ENCODE data around the gene AP3S2. TPM values are rescaled to one million over a fixed set of nuclear protein-coding genes. Genes with fewer than 3 reads are reported as not detected.

The AP3S2 gene
- total and polyA plus RNA-seq, 2 donors from 2014 or later, result 17.5 to 42.9 TPM

DNA sequence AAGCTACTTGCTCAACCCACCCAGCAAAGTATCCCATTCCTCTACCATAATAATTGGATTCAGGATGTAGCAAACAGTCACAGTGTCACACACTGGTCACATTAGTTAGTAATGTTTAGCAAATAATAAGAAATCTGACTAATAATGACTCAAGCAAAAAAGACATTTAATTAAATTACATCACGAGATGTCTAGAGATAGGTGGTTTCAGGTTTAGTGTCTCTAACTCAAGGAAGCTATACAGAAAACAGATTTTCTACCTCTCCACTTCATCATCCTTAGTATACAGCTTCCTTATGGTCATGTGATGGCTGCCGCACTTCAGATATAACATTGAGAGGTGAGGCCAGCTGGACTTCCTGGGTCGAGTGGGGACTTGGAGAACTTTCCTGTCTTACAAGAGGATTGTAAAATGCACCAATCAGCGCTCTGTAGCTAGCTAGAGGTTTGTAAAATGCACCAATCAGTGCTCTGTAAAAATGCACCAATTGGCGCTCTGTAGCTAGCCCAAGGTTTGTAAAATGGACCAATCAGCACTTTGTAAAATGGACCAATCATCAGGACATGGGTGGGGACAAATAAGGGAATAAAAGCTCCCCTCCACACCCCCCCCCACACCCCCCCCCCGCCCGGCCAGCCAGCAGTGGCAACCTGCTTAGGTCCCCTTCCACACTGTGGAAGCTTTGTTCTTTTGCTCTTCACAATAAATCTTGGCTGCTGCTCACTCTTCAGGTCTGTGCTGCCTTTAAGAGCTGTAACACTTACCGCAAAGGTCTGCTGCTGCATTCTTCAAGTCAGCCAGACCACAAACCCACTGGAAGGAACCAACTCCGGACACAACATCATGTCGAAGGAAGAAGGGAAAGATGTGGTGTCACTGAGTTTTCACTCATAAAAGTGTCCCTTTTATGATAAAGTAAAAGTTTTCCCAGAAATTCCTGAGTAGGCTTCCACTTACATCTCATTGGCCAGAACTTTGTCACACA is 43.9 kb upstream of the AP3S2 start:
- FAIRE-seq, result no peak

DNA sequence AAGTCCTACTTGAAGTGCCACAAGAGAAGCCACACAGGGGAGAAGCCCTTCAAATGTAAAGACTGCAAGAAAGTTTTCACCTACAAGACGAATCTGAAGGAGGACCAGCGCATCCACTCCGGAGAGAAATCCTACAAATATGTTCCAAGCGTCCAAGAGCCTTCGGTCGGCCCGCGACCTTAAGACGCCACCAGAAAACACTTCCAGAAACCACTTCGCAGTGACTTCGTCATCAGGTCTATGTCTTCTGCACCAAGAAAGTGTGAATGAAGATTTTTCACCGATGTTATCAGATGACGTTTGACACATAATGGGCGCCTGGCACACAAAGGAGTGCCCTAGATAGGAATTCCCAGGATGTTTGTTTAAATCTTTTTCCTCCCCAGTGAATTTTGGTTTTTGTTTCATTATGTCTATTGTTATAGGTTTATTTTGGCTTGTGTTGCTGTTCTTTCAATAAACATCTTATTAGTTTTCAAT is 43.0 kb upstream of the AP3S2 start:
- H3K4me1 ChIP-seq (ENCODE audit: control insufficient read depth in 2 of 3, insufficient read depth in 2 of 3, low read depth in 1 of 3, low read length in 3 of 3), result no peaks in the 10 kb centered on the region
- no peaks in the 10 kb centered on the region for H3K36me3 ChIP-seq (ENCODE audit: control insufficient read depth in 2 of 3, insufficient read depth in 3 of 3, low read length in 3 of 3)
- intact Hi-C loops (cut with DNase I), result no loop called here
- H3K9ac ChIP-seq (ENCODE audit: low read length in 3 of 3), result no peak overlapping the region
- TF ChIP-seq, protein P1, sequence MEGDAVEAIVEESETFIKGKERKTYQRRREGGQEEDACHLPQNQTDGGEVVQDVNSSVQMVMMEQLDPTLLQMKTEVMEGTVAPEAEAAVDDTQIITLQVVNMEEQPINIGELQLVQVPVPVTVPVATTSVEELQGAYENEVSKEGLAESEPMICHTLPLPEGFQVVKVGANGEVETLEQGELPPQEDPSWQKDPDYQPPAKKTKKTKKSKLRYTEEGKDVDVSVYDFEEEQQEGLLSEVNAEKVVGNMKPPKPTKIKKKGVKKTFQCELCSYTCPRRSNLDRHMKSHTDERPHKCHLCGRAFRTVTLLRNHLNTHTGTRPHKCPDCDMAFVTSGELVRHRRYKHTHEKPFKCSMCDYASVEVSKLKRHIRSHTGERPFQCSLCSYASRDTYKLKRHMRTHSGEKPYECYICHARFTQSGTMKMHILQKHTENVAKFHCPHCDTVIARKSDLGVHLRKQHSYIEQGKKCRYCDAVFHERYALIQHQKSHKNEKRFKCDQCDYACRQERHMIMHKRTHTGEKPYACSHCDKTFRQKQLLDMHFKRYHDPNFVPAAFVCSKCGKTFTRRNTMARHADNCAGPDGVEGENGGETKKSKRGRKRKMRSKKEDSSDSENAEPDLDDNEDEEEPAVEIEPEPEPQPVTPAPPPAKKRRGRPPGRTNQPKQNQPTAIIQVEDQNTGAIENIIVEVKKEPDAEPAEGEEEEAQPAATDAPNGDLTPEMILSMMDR (IDR thresholded peaks at IDR 0.05; ENCODE audit: borderline replicate concordance, extremely low read depth, insufficient read depth), result no peak
- H3K27ac ChIP-seq (ENCODE audit: low read depth in 2 of 2, low read length in 2 of 2), result no peak overlapping the region
- no peaks in the 10 kb centered on the region for H3K9me3 ChIP-seq (ENCODE audit: control insufficient read depth in 2 of 3, insufficient read depth in 1 of 3, low read length in 3 of 3)
- FAIRE-seq (no peak), DNase-seq (no peak)
- H3K4me3 ChIP-seq (ENCODE audit: low read length in 3 of 3), result no peak overlapping the region
- no peaks in the 10 kb centered on the region for H3K27me3 ChIP-seq (ENCODE audit: control insufficient read depth, insufficient read depth, low read length)

More for the DNA sequence above, 43.9 kb upstream of the AP3S2 start:
- intact Hi-C loops (cut with DNase I), result no loop called here
- H3K4me1 ChIP-seq (ENCODE audit: control insufficient read depth in 2 of 3, insufficient read depth in 2 of 3, low read depth in 1 of 3, low read length in 3 of 3), result no peaks in the 10 kb centered on the region
- TF ChIP-seq, protein P1 (IDR thresholded peaks at IDR 0.05; ENCODE audit: borderline replicate concordance, extremely low read depth, insufficient read depth), result no peak
- H3K9me3 ChIP-seq (ENCODE audit: control insufficient read depth in 2 of 3, insufficient read depth in 1 of 3, low read length in 3 of 3), result no peaks in the 10 kb centered on the region
- H3K9ac ChIP-seq (ENCODE audit: low read length in 3 of 3), result no peak overlapping the region
- no peak overlapping the region for H3K4me3 ChIP-seq (ENCODE audit: low read length in 3 of 3)
- no peaks in the 10 kb centered on the region for H3K36me3 ChIP-seq (ENCODE audit: control insufficient read depth in 2 of 3, insufficient read depth in 3 of 3, low read length in 3 of 3)
- H3K27me3 ChIP-seq (ENCODE audit: control insufficient read depth, insufficient read depth, low read length), result no peaks in the 10 kb centered on the region
- no peak overlapping the region for H3K27ac ChIP-seq (ENCODE audit: low read depth in 2 of 2, low read length in 2 of 2)
- DNase-seq, result no peak

DNA sequence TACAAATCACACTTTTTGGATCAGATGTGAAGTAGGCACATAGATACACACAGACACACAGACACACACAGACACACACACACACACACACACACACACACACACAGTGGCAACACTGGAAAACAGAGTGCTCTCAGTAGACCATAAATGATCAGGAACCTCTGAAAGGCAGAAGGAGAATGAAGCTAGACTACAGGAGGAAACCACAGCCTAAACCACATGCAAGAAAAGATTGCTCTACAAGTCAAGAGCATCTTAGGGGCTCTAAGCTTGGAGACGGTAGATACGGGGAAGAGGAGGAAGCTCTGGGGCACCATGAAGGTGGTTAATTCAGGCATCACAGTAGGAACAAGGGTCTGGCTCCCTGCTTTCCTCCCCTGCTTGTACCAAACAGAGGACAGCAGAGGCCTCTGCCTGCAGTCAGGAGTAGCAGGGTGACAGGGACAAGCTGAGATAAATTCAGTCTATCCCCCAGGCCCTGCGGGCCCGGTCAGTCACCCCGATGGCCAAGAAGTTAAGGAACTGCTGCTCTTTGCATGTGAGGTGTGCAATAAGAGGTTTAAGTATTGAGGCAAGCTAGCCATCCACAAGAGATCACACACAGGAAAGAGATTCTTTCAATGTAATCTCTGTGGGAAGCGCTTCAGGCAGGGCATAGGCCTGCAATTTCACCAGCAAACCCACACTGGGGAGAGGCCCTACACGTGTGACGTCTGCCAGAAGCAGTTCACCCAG is 42.4 kb upstream of the AP3S2 start:
- TF ChIP-seq, protein P1 (IDR thresholded peaks at IDR 0.05; ENCODE audit: borderline replicate concordance, extremely low read depth, insufficient read depth), result no peak
- Histone ChIP-seq H3K27ac (ENCODE audit: low read depth in 2 of 2, low read length in 2 of 2) (no peak overlapping the region), H3K9me3 (ENCODE audit: control insufficient read depth in 2 of 3, insufficient read depth in 1 of 3, low read length in 3 of 3) (no peaks in the 10 kb centered on the region), H3K27me3 (ENCODE audit: control insufficient read depth, insufficient read depth, low read length) (no peaks in the 10 kb centered on the region), H3K4me3 (ENCODE audit: low read length in 3 of 3) (no peak overlapping the region), H3K36me3 (ENCODE audit: control insufficient read depth in 2 of 3, insufficient read depth in 3 of 3, low read length in 3 of 3) (no peaks in the 10 kb centered on the region), H3K9ac (ENCODE audit: low read length in 3 of 3) (no peak overlapping the region), H3K4me1 (ENCODE audit: control insufficient read depth in 2 of 3, insufficient read depth in 2 of 3, low read depth in 1 of 3, low read length in 3 of 3) (no peaks in the 10 kb centered on the region)
- no peak for DNase-seq
- intact Hi-C loops (cut with DNase I), result no loop called here
- no peak for FAIRE-seq
